ENCODE results near the gene SYT13.

The SYT13 gene

GRCh38 chr11:45333001-45333971, 47.1 kb upstream of the SYT13 start:
- TF ChIP-seq SNAI2 (CRISPR knock-in tag; IDR thresholded peaks at IDR 0.05) = no peak
- TF ChIP-seq POU6F1 (CRISPR knock-in tag; IDR thresholded peaks at IDR 0.05; ENCODE audit: borderline replicate concordance, low read depth) = no peak
- TF ChIP-seq CREB5 (CRISPR knock-in tag; IDR thresholded peaks at IDR 0.05; ENCODE audit: low read depth) = no peak
- no peak for TF ChIP-seq ESRRG (CRISPR knock-in tag; IDR thresholded peaks at IDR 0.05)
- no peak for TF ChIP-seq ZNF565 (CRISPR knock-in tag; conservative IDR thresholded peaks at IDR 0.05; ENCODE audit: low read depth)
- no peak for TF ChIP-seq TOX (CRISPR knock-in tag; IDR thresholded peaks at IDR 0.05; ENCODE audit: borderline replicate concordance)
- TF ChIP-seq CSRNP3 (CRISPR knock-in tag; IDR thresholded peaks at IDR 0.05) = no peak
- no peak for TF ChIP-seq ZFP30 (CRISPR knock-in tag; IDR thresholded peaks at IDR 0.05)
- no peak for TF ChIP-seq ZC3H10 (CRISPR knock-in tag; IDR thresholded peaks at IDR 0.05)
- TF ChIP-seq ARNTL (CRISPR knock-in tag; IDR thresholded peaks at IDR 0.05; ENCODE audit: borderline replicate concordance, low read depth) = no peak
- TF ChIP-seq PATZ1 (CRISPR knock-in tag; IDR thresholded peaks at IDR 0.05; ENCODE audit: borderline replicate concordance) = no peak
- TF ChIP-seq TCF4 (CRISPR knock-in tag; IDR thresholded peaks at IDR 0.05; ENCODE audit: borderline replicate concordance) = no peak
- no peak for TF ChIP-seq ZNF70 (CRISPR knock-in tag; IDR thresholded peaks at IDR 0.05)
- 0 out of 3 replicates have a peak, but pooled peaks have one; percentile 36 for ATAC-seq

GRCh38 chr11:45332276-45332934, 46.3 kb upstream of the SYT13 start:
- ATAC-seq = peak; percentile 80
- no peak for TF ChIP-seq RARB (CRISPR knock-in tag; IDR thresholded peaks at IDR 0.05)
- TF ChIP-seq POU6F1 (CRISPR knock-in tag; IDR thresholded peaks at IDR 0.05; ENCODE audit: borderline replicate concordance, low read depth) = no peak
- no peak for TF ChIP-seq ISL1 (CRISPR knock-in tag; IDR thresholded peaks at IDR 0.05)
- TF ChIP-seq CSDC2 (CRISPR knock-in tag; IDR thresholded peaks at IDR 0.05) = no peak
- no peak for TF ChIP-seq ZNF565 (CRISPR knock-in tag; conservative IDR thresholded peaks at IDR 0.05; ENCODE audit: low read depth)
- TF ChIP-seq BACH2 (CRISPR knock-in tag; IDR thresholded peaks at IDR 0.05; ENCODE audit: borderline replicate concordance) = no peak
- TF ChIP-seq GLIS3 (CRISPR knock-in tag; IDR thresholded peaks at IDR 0.05) = no peak
- no peak for TF ChIP-seq PATZ1 (CRISPR knock-in tag; IDR thresholded peaks at IDR 0.05; ENCODE audit: borderline replicate concordance)
- no peak for TF ChIP-seq TSHZ2 (CRISPR knock-in tag; IDR thresholded peaks at IDR 0.05)
- no peak for TF ChIP-seq ZFP30 (CRISPR knock-in tag; IDR thresholded peaks at IDR 0.05)
- TF ChIP-seq ZNF70 (CRISPR knock-in tag; IDR thresholded peaks at IDR 0.05) = no peak
- TF ChIP-seq CREB5 (CRISPR knock-in tag; IDR thresholded peaks at IDR 0.05; ENCODE audit: low read depth) = no peak
- no peak for TF ChIP-seq SNAI2 (CRISPR knock-in tag; IDR thresholded peaks at IDR 0.05)
- TF ChIP-seq ZC3H10 (CRISPR knock-in tag; IDR thresholded peaks at IDR 0.05) = no peak

All from SK-N-SH treated with all-trans-retinoic acid at 6 μM for 48 hours (cell line).